Measurements from ENCODE around the gene TBC1D21.

The TBC1D21 gene

GRCh38 chr15:73849641-73850040, 23.7 kb upstream of the TBC1D21 start:
- DNase-seq (no peak), ATAC-seq (replicated peaks) (no peak)
- H3K4me3 Mint-ChIP-seq, result no peak overlapping the region
- H3K9me3 Mint-ChIP-seq, result peaks cover 4 to 20% of the 10 kb centered on the region in 2 donors
- no peaks in the 10 kb centered on the region for H3K4me1 Mint-ChIP-seq (ENCODE audit: low read depth in 2 of 2)
- H3K27me3 Mint-ChIP-seq, result peaks cover 54 to 83% of the 10 kb centered on the region in 2 donors
- no peak overlapping the region for H3K27ac Mint-ChIP-seq
- H3K36me3 Mint-ChIP-seq (ENCODE audit: insufficient read depth), result no peaks in the 10 kb centered on the region

GRCh38 chr15:73850228-73850627, 23.1 kb upstream of the TBC1D21 start:
- peaks cover 60 to 89% of the 10 kb centered on the region in 2 donors for H3K27me3 Mint-ChIP-seq
- H3K4me1 Mint-ChIP-seq (ENCODE audit: low read depth in 2 of 2), result no peaks in the 10 kb centered on the region
- H3K27ac Mint-ChIP-seq, result no peak overlapping the region
- DNase-seq (no peak), ATAC-seq (replicated peaks) (no peak)
- H3K9me3 Mint-ChIP-seq, result peaks cover 4 to 20% of the 10 kb centered on the region in 2 donors
- no peak overlapping the region for H3K4me3 Mint-ChIP-seq
- no peaks in the 10 kb centered on the region for H3K36me3 Mint-ChIP-seq (ENCODE audit: insufficient read depth)

GRCh38 chr15:73851689-73852088, 21.7 kb upstream of the TBC1D21 start:
- Mint-ChIP-seq H3K9me3 (peaks cover 4 to 20% of the 10 kb centered on the region in 2 donors), H3K4me3 (no peak overlapping the region), H3K27ac (no peak overlapping the region), H3K36me3 (ENCODE audit: insufficient read depth) (no peaks in the 10 kb centered on the region), H3K4me1 (ENCODE audit: low read depth in 2 of 2) (no peaks in the 10 kb centered on the region), H3K27me3 (peaks cover 64 to 91% of the 10 kb centered on the region in 2 donors)
- no peak for ATAC-seq (replicated peaks)
- peak in 2 of 3 experiments; percentile 9 to 11 for DNase-seq

DNA sequence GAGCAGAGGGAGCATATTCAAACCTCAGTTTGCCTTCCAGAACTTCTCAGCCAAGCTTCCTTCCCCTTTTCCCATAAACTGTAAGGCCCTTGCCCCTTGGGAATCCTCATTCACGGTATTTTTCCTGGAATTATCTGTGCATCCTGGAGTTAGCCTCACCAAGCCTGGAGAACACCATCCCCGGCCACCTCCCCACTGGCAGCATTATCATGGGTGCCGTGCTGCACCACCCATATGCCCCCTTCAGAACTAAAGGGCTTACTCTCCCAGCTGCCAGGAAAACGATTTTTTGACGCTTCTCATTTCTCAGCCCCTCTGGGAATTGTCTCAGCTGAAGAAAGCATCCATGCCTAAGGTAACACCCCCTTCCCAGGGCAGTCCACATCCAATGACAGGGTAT, 20.9 kb upstream of the TBC1D21 start:
- no peaks in the 10 kb centered on the region for H3K4me1 Mint-ChIP-seq (ENCODE audit: low read depth in 2 of 2)
- H3K27ac Mint-ChIP-seq, result no peak overlapping the region
- ATAC-seq (replicated peaks) (no peak), DNase-seq (no peak)
- peaks cover 4 to 20% of the 10 kb centered on the region in 2 donors for H3K9me3 Mint-ChIP-seq
- H3K36me3 Mint-ChIP-seq (ENCODE audit: insufficient read depth), result no peaks in the 10 kb centered on the region
- H3K27me3 Mint-ChIP-seq, result peaks cover 69 to 92% of the 10 kb centered on the region in 2 donors
- H3K4me3 Mint-ChIP-seq, result no peak overlapping the region

- Mint-ChIP-seq H3K27ac (no peak overlapping the region), H3K27me3 (peaks cover 66 to 92% of the 10 kb centered on the region in 2 donors), H3K4me3 (no peak overlapping the region), H3K4me1 (ENCODE audit: low read depth in 2 of 2) (no peaks in the 10 kb centered on the region), H3K9me3 (peaks cover 4 to 20% of the 10 kb centered on the region in 2 donors), H3K36me3 (ENCODE audit: insufficient read depth) (no peaks in the 10 kb centered on the region)
- ATAC-seq (replicated peaks), result no peak
- no peak for DNase-seq
Measured at GRCh38 chr15:73854265-73854664, 19.1 kb upstream of the TBC1D21 start.

GRCh38 chr15:73856458-73857192, 16.7 kb upstream of the TBC1D21 start:
- H3K27ac Mint-ChIP-seq, result no peak overlapping the region
- DNase-seq (no peak), ATAC-seq (replicated peaks) (no peak)
- H3K9me3 Mint-ChIP-seq, result peaks cover 2 to 17% of the 10 kb centered on the region in 2 donors
- H3K36me3 Mint-ChIP-seq (ENCODE audit: insufficient read depth), result no peaks in the 10 kb centered on the region
- H3K4me1 Mint-ChIP-seq (ENCODE audit: low read depth in 2 of 2), result no peaks in the 10 kb centered on the region
- no peak overlapping the region for H3K4me3 Mint-ChIP-seq
- peaks cover 53 to 92% of the 10 kb centered on the region in 2 donors for H3K27me3 Mint-ChIP-seq

DNA sequence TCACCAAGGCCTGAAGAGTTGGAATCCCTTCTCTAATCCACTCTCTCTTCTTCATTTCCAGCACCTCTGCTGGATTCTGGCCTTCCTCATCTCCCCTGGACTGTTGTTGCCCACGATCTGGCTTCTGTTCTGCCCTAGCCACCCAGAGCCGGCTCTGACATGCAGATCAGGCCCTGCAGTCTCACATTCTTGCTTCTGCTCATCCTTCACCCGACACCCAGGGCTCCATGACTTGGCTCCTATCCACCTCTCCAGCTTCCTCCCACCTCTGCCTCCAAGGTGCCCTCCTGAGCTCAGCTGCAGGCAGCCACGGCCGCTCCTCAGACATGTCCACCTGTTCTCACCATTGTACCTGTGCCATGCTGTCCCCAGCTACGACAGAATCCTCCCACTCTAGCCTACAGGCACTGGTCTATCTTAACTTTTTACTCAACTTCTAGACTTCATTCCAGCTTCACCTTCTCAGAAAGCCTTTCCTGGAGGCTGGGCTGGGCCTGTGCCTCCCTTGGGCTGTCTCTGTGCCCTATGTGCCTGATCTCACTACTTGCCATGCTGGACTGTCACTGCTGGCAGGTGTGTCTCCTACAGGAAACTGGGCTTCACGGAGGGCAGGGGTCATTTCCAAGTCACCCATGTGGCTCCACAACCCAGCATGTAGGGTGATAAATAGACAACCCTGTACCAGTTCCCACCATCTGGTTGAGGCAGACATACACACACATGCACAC, 16.0 kb upstream of the TBC1D21 start:
- Mint-ChIP-seq H3K4me1 (ENCODE audit: low read depth in 2 of 2) (no peaks in the 10 kb centered on the region), H3K36me3 (ENCODE audit: insufficient read depth) (no peaks in the 10 kb centered on the region), H3K4me3 (no peak overlapping the region), H3K27ac (no peak overlapping the region), H3K9me3 (peaks cover 2 to 10% of the 10 kb centered on the region in 2 donors), H3K27me3 (peaks cover 46 to 91% of the 10 kb centered on the region in 2 donors)
- ATAC-seq (replicated peaks), result no peak
- no peak for DNase-seq

DNA sequence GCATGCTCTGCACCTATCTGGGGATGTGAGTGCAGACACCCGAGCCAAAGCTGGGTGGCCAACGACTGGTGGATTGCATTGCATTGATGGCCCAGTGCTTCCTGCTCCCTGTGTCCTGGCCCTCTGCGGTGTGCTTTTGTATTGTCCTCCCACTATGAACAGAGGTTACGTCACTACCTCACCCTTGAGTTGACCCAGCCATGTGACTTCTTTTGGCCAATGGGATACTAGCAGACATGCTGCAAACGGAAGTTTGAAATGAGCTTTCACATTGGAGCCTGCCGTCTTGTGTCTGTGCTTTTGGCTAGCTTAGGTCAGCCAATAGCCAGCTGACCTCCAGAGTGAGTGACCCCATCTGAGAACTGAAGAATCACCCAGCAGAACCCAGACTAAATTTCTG, 15.3 kb upstream of the TBC1D21 start:
- DNase-seq, result no peak
- peaks cover 0 to 3% of the 10 kb centered on the region in 2 donors for H3K9me3 Mint-ChIP-seq
- ATAC-seq (replicated peaks), result no peak
- H3K27me3 Mint-ChIP-seq, result peaks cover 42 to 91% of the 10 kb centered on the region in 2 donors
- H3K4me3 Mint-ChIP-seq, result no peak overlapping the region
- no peaks in the 10 kb centered on the region for H3K4me1 Mint-ChIP-seq (ENCODE audit: low read depth in 2 of 2)
- no peaks in the 10 kb centered on the region for H3K36me3 Mint-ChIP-seq (ENCODE audit: insufficient read depth)
- no peak overlapping the region for H3K27ac Mint-ChIP-seq

DNA sequence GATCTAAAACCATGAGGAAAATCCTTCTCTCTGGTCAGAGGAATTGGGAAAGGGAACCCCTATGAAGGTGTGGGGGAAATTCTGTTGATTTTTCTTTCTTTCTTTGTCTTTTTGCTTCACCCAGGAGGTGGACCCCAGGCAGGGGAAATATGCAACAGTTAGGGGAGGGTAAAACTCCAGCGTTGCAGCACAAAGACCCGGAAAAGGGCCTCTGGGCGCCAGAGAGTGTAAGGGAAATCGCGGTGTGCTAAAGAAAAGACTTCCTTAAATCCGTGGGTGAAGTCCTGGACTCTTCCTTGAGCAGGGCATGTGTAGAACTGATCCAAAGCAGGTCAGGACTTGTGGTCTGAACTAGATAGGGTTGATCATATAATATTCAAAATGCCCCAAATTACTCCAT, 11.1 kb upstream of the TBC1D21 start:
- H3K9me3 Mint-ChIP-seq, result no peaks in the 10 kb centered on the region
- H3K36me3 Mint-ChIP-seq (ENCODE audit: insufficient read depth), result no peaks in the 10 kb centered on the region
- peaks cover 35 to 92% of the 10 kb centered on the region in 2 donors for H3K27me3 Mint-ChIP-seq
- H3K4me3 Mint-ChIP-seq, result no peak overlapping the region
- no peaks in the 10 kb centered on the region for H3K4me1 Mint-ChIP-seq (ENCODE audit: low read depth in 2 of 2)
- no peak overlapping the region for H3K27ac Mint-ChIP-seq
- ATAC-seq (replicated peaks) (no peak), DNase-seq (no peak)

DNA sequence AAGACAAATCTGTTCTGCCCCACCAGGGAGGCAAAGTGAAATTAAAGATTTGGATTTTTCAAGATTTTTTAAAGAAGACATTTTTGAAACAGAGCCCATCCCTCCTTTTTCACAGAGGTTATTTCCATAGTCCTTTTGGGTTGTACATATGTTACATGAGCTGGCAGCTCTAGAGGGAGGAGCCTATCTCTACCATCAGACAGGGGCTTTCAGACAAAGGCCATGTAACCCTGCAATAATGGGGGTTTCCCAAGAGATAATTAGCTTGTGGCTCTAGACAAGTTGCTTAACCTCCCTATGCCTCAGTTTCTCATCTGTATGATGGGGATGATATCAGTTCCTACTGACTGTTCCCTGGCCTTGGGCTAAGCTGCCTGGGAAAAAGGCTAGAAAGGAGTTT, 8.0 kb upstream of the TBC1D21 start:
- DNase-seq (no peak), ATAC-seq (replicated peaks) (no peak)
- Mint-ChIP-seq H3K27me3 (peaks cover 42 to 92% of the 10 kb centered on the region in 2 donors), H3K27ac (no peak overlapping the region), H3K4me3 (no peak overlapping the region), H3K4me1 (ENCODE audit: low read depth in 2 of 2) (no peaks in the 10 kb centered on the region), H3K36me3 (ENCODE audit: insufficient read depth) (peaks cover 4% of the 10 kb centered on the region), H3K9me3 (no peaks in the 10 kb centered on the region)

- Mint-ChIP-seq H3K27ac (no peak overlapping the region), H3K4me3 (no peak overlapping the region), H3K4me1 (ENCODE audit: low read depth in 2 of 2) (no peaks in the 10 kb centered on the region), H3K27me3 (peaks cover 42 to 92% of the 10 kb centered on the region in 2 donors), H3K36me3 (ENCODE audit: insufficient read depth) (peaks cover 4% of the 10 kb centered on the region), H3K9me3 (no peaks in the 10 kb centered on the region)
- DNase-seq (no peak), ATAC-seq (replicated peaks) (no peak)
Measured at GRCh38 chr15:73865904-73866303, 7.5 kb upstream of the TBC1D21 start.

- Mint-ChIP-seq H3K4me3 (no peak overlapping the region), H3K27ac (no peak overlapping the region), H3K4me1 (ENCODE audit: low read depth in 2 of 2) (no peaks in the 10 kb centered on the region), H3K27me3 (peaks cover 48 to 98% of the 10 kb centered on the region in 2 donors), H3K9me3 (no peaks in the 10 kb centered on the region), H3K36me3 (ENCODE audit: insufficient read depth) (peaks cover 4% of the 10 kb centered on the region)
- DNase-seq (no peak), ATAC-seq (replicated peaks) (no peak)
Measured at GRCh38 chr15:73866481-73866880, 6.9 kb upstream of the TBC1D21 start.

GRCh38 chr15:73866881-73867410, 6.4 kb upstream of the TBC1D21 start:
- no peaks in the 10 kb centered on the region for H3K9me3 Mint-ChIP-seq
- no peak overlapping the region for H3K4me3 Mint-ChIP-seq
- ATAC-seq (replicated peaks) (no peak), DNase-seq (no peak)
- peaks cover 4% of the 10 kb centered on the region for H3K36me3 Mint-ChIP-seq (ENCODE audit: insufficient read depth)
- no peak overlapping the region for H3K27ac Mint-ChIP-seq
- peaks cover 48 to 100% of the 10 kb centered on the region in 2 donors for H3K27me3 Mint-ChIP-seq
- no peaks in the 10 kb centered on the region for H3K4me1 Mint-ChIP-seq (ENCODE audit: low read depth in 2 of 2)

DNA sequence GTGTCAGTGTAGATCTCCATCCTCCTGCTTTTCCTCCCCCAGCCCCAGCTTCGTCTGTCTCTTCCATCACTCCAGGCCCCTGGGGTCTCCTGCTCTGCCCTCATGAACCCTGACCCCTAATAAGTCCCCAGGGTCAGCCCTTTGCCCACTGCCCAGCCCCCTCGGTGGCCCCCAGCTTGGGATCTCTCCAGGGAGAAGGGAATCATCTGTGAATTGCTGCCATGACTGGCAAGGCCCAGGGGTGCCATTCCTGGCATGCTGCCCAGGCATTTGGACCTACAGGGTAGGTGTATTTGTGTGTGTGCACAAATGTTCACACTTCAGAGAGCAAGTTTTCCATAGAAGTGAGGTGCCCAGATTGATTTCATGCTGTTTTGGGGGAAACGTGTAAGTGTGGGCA, 5.9 kb upstream of the TBC1D21 start:
- Mint-ChIP-seq H3K4me1 (ENCODE audit: low read depth in 2 of 2) (no peaks in the 10 kb centered on the region), H3K27me3 (peaks cover 53 to 100% of the 10 kb centered on the region in 2 donors)

More for the DNA sequence above, 5.9 kb upstream of the TBC1D21 start:
- no peak overlapping the region for H3K4me3 Mint-ChIP-seq
- H3K27ac Mint-ChIP-seq, result no peak overlapping the region
- DNase-seq (no peak), ATAC-seq (replicated peaks) (no peak)
- no peaks in the 10 kb centered on the region for H3K9me3 Mint-ChIP-seq
- peaks cover 4% of the 10 kb centered on the region for H3K36me3 Mint-ChIP-seq (ENCODE audit: insufficient read depth)

All from effector memory CD8-positive, alpha-beta T cell (primary cell).